ENCODE data around the gene RIN2. TPM values are rescaled to one million over a fixed set of nuclear protein-coding genes. Genes with fewer than 3 reads are reported as not detected.

RIN2 gene
- total and polyA plus RNA-seq, 9 of the 15 experiments (the other 6 are each of a cell fraction or from before 2014, with no cell fraction given) = 0.09 TPM; not detected in 8

GRCh38 chr20:19723051-19723450 is 35.0 kb upstream of the RIN2 start:
- ChIA-PET POLR2A (no interaction called here), CTCF (ENCODE audit: low intra/inter-chr PET ratio) (no interaction called here)
- DNase-seq (ENCODE audit: extremely low read depth in 1 of 4, low spot score in 3 of 4) (no peak), FAIRE-seq (no peak), ATAC-seq (no peak)
- no peaks in the 10 kb centered on the region for H3K4me1 ChIP-seq (replicated peaks in 1 of 2; ENCODE audit: control insufficient read depth in 2 of 2, insufficient read depth in 2 of 2, low read length in 2 of 2)
- no peaks in the 10 kb centered on the region; a peak in 1 of 5 replicates for H3K27me3 ChIP-seq (ENCODE audit: control insufficient read depth in 2 of 2, insufficient read depth in 2 of 2, low read length in 2 of 2)
- no peak overlapping the region for H3K4me3 ChIP-seq
- H3K79me2 ChIP-seq (ENCODE audit: control insufficient read depth, insufficient read depth, low read length) = no peaks in the 10 kb centered on the region
- no peak overlapping the region for H3K9ac ChIP-seq (ENCODE audit: insufficient read depth in 1 of 2, low read depth in 2 of 2, low read length in 2 of 2)
- in situ Hi-C loops (cut with MboI) = no loop called here
- no peak overlapping the region for H2AFZ ChIP-seq (ENCODE audit: low read depth, low read length)
- no peak overlapping the region for H3K27ac ChIP-seq (ENCODE audit: extremely low read depth, low read depth, low read length)
- no peak for TF ChIP-seq ZNF384 (IDR thresholded peaks at IDR 0.05; ENCODE audit: low read depth, low read length)
- TF ChIP-seq, protein P1, sequence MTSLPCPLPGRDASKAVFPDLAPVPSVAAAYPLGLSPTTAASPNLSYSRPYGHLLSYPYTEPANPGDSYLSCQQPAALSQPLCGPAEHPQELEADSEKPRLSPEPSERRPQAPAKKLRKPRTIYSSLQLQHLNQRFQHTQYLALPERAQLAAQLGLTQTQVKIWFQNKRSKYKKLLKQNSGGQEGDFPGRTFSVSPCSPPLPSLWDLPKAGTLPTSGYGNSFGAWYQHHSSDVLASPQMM (CRISPR knock-in tag; IDR thresholded peaks at IDR 0.05) = no peak
- no peak for TF ChIP-seq KHSRP (IDR thresholded peaks at IDR 0.05)
- no peak for TF ChIP-seq CC2D1A (IDR thresholded peaks at IDR 0.05)
- TF ChIP-seq ZNF764 (CRISPR knock-in tag; IDR thresholded peaks at IDR 0.05; ENCODE audit: low read depth) = no peak
- intact Hi-C loops (cut with micrococcal nuclease) = no loop called here
- WGBS (ENCODE audit: insufficient coverage, low coverage, missing lambda C conversion rate) = 0% methylated on average over 4 of the region's 4 CpGs
- H3K9me3 ChIP-seq (replicated peaks; ENCODE audit: control insufficient read depth, insufficient read depth, low read depth, low read length) = no peaks in the 10 kb centered on the region
- H3K9me1 ChIP-seq (ENCODE audit: control insufficient read depth, insufficient read depth, low read length) = no peaks in the 10 kb centered on the region
- no peaks in the 10 kb centered on the region for H4K20me1 ChIP-seq (replicated peaks; ENCODE audit: control insufficient read depth, insufficient read depth, low read length)
- H3K36me3 ChIP-seq (ENCODE audit: control insufficient read depth, insufficient read depth, low read length) = no peaks in the 10 kb centered on the region
- BruUV-seq (replicated peaks) = no TSS peak
- H3K4me2 ChIP-seq (ENCODE audit: insufficient read depth, low read length) = no peak overlapping the region

- H3K36me3 ChIP-seq (ENCODE audit: control insufficient read depth, insufficient read depth, low read length) = no peaks in the 10 kb centered on the region
- intact Hi-C loops (cut with micrococcal nuclease) = no loop called here
- ChIA-PET CTCF (ENCODE audit: low intra/inter-chr PET ratio) (no interaction called here), POLR2A (no interaction called here)
- H3K4me3 ChIP-seq = no peak overlapping the region
- H3K79me2 ChIP-seq (ENCODE audit: control insufficient read depth, insufficient read depth, low read length) = no peaks in the 10 kb centered on the region
- no peak overlapping the region for H3K27ac ChIP-seq (ENCODE audit: extremely low read depth, low read depth, low read length)
- no peaks in the 10 kb centered on the region for H3K9me3 ChIP-seq (replicated peaks; ENCODE audit: control insufficient read depth, insufficient read depth, low read depth, low read length)
- in situ Hi-C loops (cut with MboI) = no loop called here
- 0% methylated on average over 6 of the region's 11 CpGs for WGBS (ENCODE audit: insufficient coverage, low coverage, missing lambda C conversion rate)
- no peaks in the 10 kb centered on the region; a peak in 1 of 5 replicates for H3K27me3 ChIP-seq (ENCODE audit: control insufficient read depth in 2 of 2, insufficient read depth in 2 of 2, low read length in 2 of 2)
- no peak overlapping the region for H2AFZ ChIP-seq (ENCODE audit: low read depth, low read length)
- H3K9me1 ChIP-seq (ENCODE audit: control insufficient read depth, insufficient read depth, low read length) = no peaks in the 10 kb centered on the region
- no peak for FAIRE-seq
- ATAC-seq = no peak
- no peaks in the 10 kb centered on the region for H4K20me1 ChIP-seq (replicated peaks; ENCODE audit: control insufficient read depth, insufficient read depth, low read length)
- DNase-seq (ENCODE audit: extremely low read depth in 1 of 4, low spot score in 3 of 4) = no peak
- H3K9ac ChIP-seq (ENCODE audit: insufficient read depth in 1 of 2, low read depth in 2 of 2, low read length in 2 of 2) = no peak overlapping the region
- BruUV-seq (replicated peaks) = no TSS peak
- H3K4me1 ChIP-seq (replicated peaks in 1 of 2; ENCODE audit: control insufficient read depth in 2 of 2, insufficient read depth in 2 of 2, low read length in 2 of 2) = no peaks in the 10 kb centered on the region
- H3K4me2 ChIP-seq (ENCODE audit: insufficient read depth, low read length) = no peak overlapping the region
- TF ChIP-seq ZNF408 (CRISPR knock-in tag; IDR thresholded peaks at IDR 0.05; ENCODE audit: low read depth) (no peak), BRF1 (IDR thresholded peaks at IDR 0.05; ENCODE audit: borderline replicate concordance, extremely low read depth, insufficient read length) (no peak), RHOXF2B (CRISPR knock-in tag; conservative IDR thresholded peaks at IDR 0.05) (no peak), CXXC5 (CRISPR knock-in tag; IDR thresholded peaks at IDR 0.05) (no peak), JUN (IDR thresholded peaks at IDR 0.05; ENCODE audit: borderline replicate concordance, low read depth, low read length) (no peak), JUN (CRISPR knock-in tag; IDR thresholded peaks at IDR 0.05; ENCODE audit: borderline replicate concordance) (no peak), NFXL1 (CRISPR knock-in tag; IDR thresholded peaks at IDR 0.05) (no peak)
- TF ChIP-seq, protein P2, sequence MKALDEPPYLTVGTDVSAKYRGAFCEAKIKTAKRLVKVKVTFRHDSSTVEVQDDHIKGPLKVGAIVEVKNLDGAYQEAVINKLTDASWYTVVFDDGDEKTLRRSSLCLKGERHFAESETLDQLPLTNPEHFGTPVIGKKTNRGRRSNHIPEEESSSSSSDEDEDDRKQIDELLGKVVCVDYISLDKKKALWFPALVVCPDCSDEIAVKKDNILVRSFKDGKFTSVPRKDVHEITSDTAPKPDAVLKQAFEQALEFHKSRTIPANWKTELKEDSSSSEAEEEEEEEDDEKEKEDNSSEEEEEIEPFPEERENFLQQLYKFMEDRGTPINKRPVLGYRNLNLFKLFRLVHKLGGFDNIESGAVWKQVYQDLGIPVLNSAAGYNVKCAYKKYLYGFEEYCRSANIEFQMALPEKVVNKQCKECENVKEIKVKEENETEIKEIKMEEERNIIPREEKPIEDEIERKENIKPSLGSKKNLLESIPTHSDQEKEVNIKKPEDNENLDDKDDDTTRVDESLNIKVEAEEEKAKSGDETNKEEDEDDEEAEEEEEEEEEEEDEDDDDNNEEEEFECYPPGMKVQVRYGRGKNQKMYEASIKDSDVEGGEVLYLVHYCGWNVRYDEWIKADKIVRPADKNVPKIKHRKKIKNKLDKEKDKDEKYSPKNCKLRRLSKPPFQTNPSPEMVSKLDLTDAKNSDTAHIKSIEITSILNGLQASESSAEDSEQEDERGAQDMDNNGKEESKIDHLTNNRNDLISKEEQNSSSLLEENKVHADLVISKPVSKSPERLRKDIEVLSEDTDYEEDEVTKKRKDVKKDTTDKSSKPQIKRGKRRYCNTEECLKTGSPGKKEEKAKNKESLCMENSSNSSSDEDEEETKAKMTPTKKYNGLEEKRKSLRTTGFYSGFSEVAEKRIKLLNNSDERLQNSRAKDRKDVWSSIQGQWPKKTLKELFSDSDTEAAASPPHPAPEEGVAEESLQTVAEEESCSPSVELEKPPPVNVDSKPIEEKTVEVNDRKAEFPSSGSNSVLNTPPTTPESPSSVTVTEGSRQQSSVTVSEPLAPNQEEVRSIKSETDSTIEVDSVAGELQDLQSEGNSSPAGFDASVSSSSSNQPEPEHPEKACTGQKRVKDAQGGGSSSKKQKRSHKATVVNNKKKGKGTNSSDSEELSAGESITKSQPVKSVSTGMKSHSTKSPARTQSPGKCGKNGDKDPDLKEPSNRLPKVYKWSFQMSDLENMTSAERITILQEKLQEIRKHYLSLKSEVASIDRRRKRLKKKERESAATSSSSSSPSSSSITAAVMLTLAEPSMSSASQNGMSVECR (CRISPR knock-in tag; IDR thresholded peaks at IDR 0.05) = no peak
Measured at GRCh38 chr20:19723813-19724430, 34.1 kb upstream of the RIN2 start.
